Subcutaneous abdominal adipose tissue (tissue), 5 donors: ENCODE measurements around the gene RPRD2.

Source experiments
- H3K27ac ChIP-seq: one replicate; pipeline ENCODE4 v1.7.0; 2013; ENCODE audit warnings: low read depth, mild to moderate bottlenecking, inconsistent platforms, low read length, moderate library complexity
- H3K27me3 ChIP-seq, 5 donors: one replicate each; pipeline ENCODE4 v1.7.0; 2013; ENCODE audit warnings: low read length in 5 of 5, inconsistent platforms in 1 of 5; ENCODE audit not compliant: control insufficient read depth in 5 of 5, insufficient read depth in 4 of 5
- H3K36me3 ChIP-seq, 5 donors: one replicate each; pipeline ENCODE4 v1.7.0; 2013; ENCODE audit warnings: low read length in 5 of 5; ENCODE audit not compliant: control insufficient read depth in 5 of 5, insufficient read depth in 5 of 5
- H3K4me1 ChIP-seq, 5 donors: one replicate each; pipeline ENCODE4 v1.7.0; 2013; ENCODE audit warnings: low read length in 5 of 5, mild to moderate bottlenecking in 3 of 5, moderate library complexity in 1 of 5; ENCODE audit not compliant: control insufficient read depth in 5 of 5, insufficient read depth in 5 of 5
- H3K4me3 ChIP-seq, 5 donors: one replicate each; pipeline ENCODE4 v1.7.0; 2013; ENCODE audit warnings: low read length in 5 of 5, low read depth in 1 of 5
- H3K9ac ChIP-seq, 5 donors: one replicate each; pipeline ENCODE4 v1.7.0; 2013; ENCODE audit warnings: low read length in 5 of 5, mild to moderate bottlenecking in 4 of 5, moderate library complexity in 3 of 5
- H3K9me3 ChIP-seq, 5 donors: one replicate each; pipeline ENCODE4 v1.7.0; 2013; ENCODE audit warnings: low read length in 5 of 5; ENCODE audit not compliant: control insufficient read depth in 5 of 5
- donor health status: healthy.
- donor health status: healthy.
- donor health status: healthy.
- donor health status: healthy.
- donor health status: healthy.

The RPRD2 gene

DNA sequence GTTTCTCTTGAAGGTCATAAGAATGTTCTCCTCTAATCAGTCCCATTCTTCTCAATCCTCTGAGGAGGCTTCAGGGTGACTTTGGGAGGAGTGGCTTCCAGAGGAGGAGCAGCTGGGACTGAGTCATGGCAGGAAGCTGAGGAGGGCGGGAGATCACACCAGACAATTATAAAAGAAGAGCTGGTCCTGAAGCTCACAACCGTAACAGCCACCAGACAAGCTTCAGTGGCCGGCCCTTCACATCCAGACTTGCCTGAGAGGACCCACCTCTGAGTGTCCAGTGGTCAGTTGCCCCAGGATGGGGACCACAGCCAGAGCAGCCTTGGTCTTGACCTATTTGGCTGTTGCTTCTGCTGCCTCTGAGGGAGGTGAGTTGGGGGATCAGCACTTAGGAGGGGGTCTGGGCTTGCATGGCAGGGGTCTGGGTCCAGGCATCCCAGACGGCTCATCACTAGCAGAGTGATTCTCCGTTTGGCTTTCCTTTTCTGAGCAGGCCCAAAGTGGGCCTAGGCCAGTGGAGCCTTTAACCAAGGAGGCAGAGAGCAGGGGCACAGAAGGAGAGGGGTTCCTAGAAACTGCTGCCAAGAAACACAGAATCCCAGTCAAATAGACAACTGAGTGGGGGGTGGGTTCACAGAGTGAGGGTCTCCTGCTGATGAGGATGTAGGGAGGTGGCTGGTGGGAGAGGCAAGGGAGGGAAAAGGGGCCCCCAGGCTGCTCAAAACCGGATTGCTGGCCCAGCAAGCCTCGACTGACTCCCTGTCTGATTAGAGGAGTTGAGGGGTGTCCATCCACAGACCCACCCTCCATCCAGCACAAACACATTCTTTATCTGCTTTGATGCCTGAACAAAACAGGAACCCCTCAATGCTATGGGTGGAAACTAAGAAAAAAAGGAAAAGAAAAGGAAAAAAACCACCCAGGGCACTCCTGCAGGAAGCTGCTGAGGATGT, 144.2 kb downstream of the RPRD2 start, which contains the start of gene ECM1:
ECM1 (plus strand) TSS at position 198 of the 953 bp plus-strand sequence; CDS start at position 299, 101 bp downstream.
- Histone ChIP-seq H3K27ac (peak within 1 kb of the TSS; percentile 46), H3K36me3 (peaks cover 7 to 56% (median 50%) of the 10 kb centered on the region in 5 donors), H3K27me3 (no peaks in the 10 kb centered on the region), H3K4me1 (peaks cover 0 to 20% (median 19%) of the 10 kb centered on the region in 5 donors), H3K9ac (peak within 1 kb of the TSS; percentile 14 to 87 (median 50)), H3K9me3 (no peaks in the 10 kb centered on the region), H3K4me3 (peak within 1 kb of the TSS; percentile 48 to 67 (median 61))

GRCh38 chr1:150508982-150509381, 145.0 kb downstream of the RPRD2 start:
- Histone ChIP-seq H3K9me3 (no peaks in the 10 kb centered on the region), H3K27ac (no peak overlapping the region), H3K36me3 (peaks cover 7 to 54% (median 47%) of the 10 kb centered on the region in 5 donors), H3K4me1 (peaks cover 0 to 20% (median 19%) of the 10 kb centered on the region in 5 donors), H3K4me3 (peak overlapping the region; percentile 1 to 67 (median 61)), H3K9ac (peak overlapping the region in 3 of 5 donors; percentile 14 to 66 (median 50)), H3K27me3 (no peaks in the 10 kb centered on the region)

DNA sequence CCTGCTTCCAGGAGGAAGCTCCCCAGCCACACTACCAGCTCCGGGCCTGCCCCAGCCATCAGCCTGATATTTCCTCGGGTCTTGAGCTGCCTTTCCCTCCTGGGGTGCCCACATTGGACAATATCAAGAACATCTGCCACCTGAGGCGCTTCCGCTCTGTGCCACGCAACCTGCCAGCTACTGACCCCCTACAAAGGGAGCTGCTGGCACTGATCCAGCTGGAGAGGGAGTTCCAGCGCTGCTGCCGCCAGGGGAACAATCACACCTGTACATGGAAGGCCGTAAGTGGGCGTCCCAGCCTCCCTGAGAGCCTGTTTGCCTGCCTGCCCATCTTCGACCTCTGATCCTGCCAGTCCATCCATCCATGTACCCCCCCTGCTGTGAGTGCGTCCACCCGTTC, 147.6 kb downstream of the RPRD2 start:
- Histone ChIP-seq H3K9me3 (no peaks in the 10 kb centered on the region), H3K4me1 (peaks cover 0 to 39% (median 34%) of the 10 kb centered on the region in 5 donors), H3K9ac (no peak overlapping the region), H3K36me3 (peaks cover 2 to 28% (median 22%) of the 10 kb centered on the region in 5 donors), H3K27me3 (no peaks in the 10 kb centered on the region), H3K27ac (no peak overlapping the region), H3K4me3 (no peak overlapping the region)

GRCh38 chr1:150511985-150512660, 148.2 kb downstream of the RPRD2 start:
- peaks cover 0 to 40% (median 34%) of the 10 kb centered on the region in 5 donors for H3K4me1 ChIP-seq
- no peak overlapping the region for H3K4me3 ChIP-seq
- H3K27me3 ChIP-seq: no peaks in the 10 kb centered on the region
- no peaks in the 10 kb centered on the region for H3K9me3 ChIP-seq
- H3K27ac ChIP-seq: no peak overlapping the region
- H3K36me3 ChIP-seq: peaks cover 0 to 23% (median 16%) of the 10 kb centered on the region in 5 donors
- no peak overlapping the region for H3K9ac ChIP-seq

- Histone ChIP-seq H3K4me1 (peaks cover 0 to 35% (median 30%) of the 10 kb centered on the region in 5 donors), H3K9me3 (no peaks in the 10 kb centered on the region), H3K9ac (no peak overlapping the region), H3K27ac (no peak overlapping the region), H3K36me3 (peaks cover 0 to 23% (median 16%) of the 10 kb centered on the region in 5 donors), H3K27me3 (no peaks in the 10 kb centered on the region), H3K4me3 (no peak overlapping the region)
These were observed 148.9 kb downstream of the RPRD2 start for GRCh38 chr1:150512846-150513245.

DNA sequence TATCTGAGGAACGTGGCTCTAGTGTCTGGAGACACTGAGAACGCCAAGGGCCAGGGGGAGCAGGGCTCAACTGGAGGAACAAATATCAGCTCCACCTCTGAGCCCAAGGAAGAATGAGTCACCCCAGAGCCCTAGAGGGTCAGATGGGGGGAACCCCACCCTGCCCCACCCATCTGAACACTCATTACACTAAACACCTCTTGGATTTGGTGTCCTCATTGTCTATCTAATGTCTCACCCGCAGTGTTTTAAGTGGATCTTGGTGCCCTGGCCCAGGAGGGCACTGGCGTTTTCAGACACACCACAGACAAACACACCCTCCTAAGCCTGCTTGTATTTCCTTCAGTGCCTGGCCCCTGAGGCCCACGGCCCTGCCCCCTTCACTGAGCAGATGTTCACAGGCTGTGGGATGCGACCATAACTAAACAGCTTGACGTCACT, 149.4 kb downstream of the RPRD2 start:
- no peaks in the 10 kb centered on the region for H3K27me3 ChIP-seq
- no peak overlapping the region for H3K9ac ChIP-seq
- H3K4me3 ChIP-seq: no peak overlapping the region
- H3K9me3 ChIP-seq: no peaks in the 10 kb centered on the region
- H3K36me3 ChIP-seq: peaks cover 0 to 23% (median 16%) of the 10 kb centered on the region in 5 donors
- peaks cover 0 to 30% (median 25%) of the 10 kb centered on the region in 5 donors for H3K4me1 ChIP-seq
- H3K27ac ChIP-seq: no peak overlapping the region

DNA sequence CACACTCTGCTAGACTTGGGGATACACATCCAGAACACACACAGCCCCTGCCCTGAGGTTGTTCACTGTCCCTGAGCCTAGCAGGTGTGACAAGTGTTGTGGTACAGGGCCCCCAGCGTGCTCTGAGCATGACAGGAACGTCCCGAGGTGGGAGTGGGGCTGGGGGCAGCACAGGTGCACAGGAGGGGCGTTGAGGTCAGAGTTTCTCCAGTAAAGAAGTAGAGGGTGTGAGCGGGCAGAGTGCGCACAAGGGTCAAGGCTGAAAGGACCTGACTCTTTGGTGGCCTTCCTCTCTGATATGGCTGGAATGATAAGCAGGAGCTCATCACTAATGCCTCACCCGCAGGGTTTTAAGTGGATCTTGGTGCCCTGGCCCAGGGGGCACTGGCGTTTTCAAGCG, 150.3 kb downstream of the RPRD2 start:
- H3K36me3 ChIP-seq: peaks cover 0 to 23% (median 16%) of the 10 kb centered on the region in 5 donors
- H3K9ac ChIP-seq: no peak overlapping the region
- no peak overlapping the region for H3K4me3 ChIP-seq
- H3K27me3 ChIP-seq: no peaks in the 10 kb centered on the region
- H3K27ac ChIP-seq: no peak overlapping the region
- H3K4me1 ChIP-seq: peaks cover 0 to 21% (median 16%) of the 10 kb centered on the region in 5 donors
- H3K9me3 ChIP-seq: no peaks in the 10 kb centered on the region

- no peaks in the 10 kb centered on the region for H3K9me3 ChIP-seq
- H3K4me3 ChIP-seq: peak overlapping the region; percentile 74 to 89 (median 86)
- H3K9ac ChIP-seq: peak overlapping the region; percentile 67 to 83 (median 79)
- no peaks in the 10 kb centered on the region for H3K27me3 ChIP-seq
- H3K36me3 ChIP-seq: peaks cover 0 to 23% (median 16%) of the 10 kb centered on the region in 5 donors
- peaks cover 0 to 19% (median 14%) of the 10 kb centered on the region in 5 donors for H3K4me1 ChIP-seq
- peak overlapping the region; percentile 62 for H3K27ac ChIP-seq
These were observed 151.0 kb downstream of the RPRD2 start for GRCh38 chr1:150514913-150515327.

GRCh38 chr1:150515328-150516049, 151.5 kb downstream of the RPRD2 start, which contains the start of gene FALEC:
Gene FALEC, plus strand, starts transcription at chr1:150515752.
- H3K4me3 ChIP-seq: peak within 1 kb of the TSS; percentile 74 to 89 (median 86)
- H3K4me1 ChIP-seq: peaks cover 0 to 19% (median 14%) of the 10 kb centered on the region in 5 donors
- H3K36me3 ChIP-seq: peaks cover 0 to 23% (median 16%) of the 10 kb centered on the region in 5 donors
- H3K27me3 ChIP-seq: no peaks in the 10 kb centered on the region
- peak within 1 kb of the TSS; percentile 67 to 83 (median 79) for H3K9ac ChIP-seq
- H3K27ac ChIP-seq: peak within 1 kb of the TSS; percentile 62
- no peaks in the 10 kb centered on the region for H3K9me3 ChIP-seq
